ENCODE data around the gene MPPE1.
"Not testable (repeated sequence)": the region's sequence is repeated elsewhere in the genome, so short reads cannot be mapped to it uniquely, and the experiment has no call there.

The MPPE1 gene

GRCh38 chr18:11908182-11909060 is at the start of gene MPPE1:
Gene MPPE1, minus strand, starts transcription at chr18:11908317. Its CDS starts 11,053 bp downstream, at chr18:11897264.
- DNase-seq = peak; percentile 79

- no peak for DNase-seq
Measured at GRCh38 chr18:11957636-11958035, 49.5 kb upstream of the MPPE1 start.

GRCh38 chr18:11956371-11957308 is 48.5 kb upstream of the MPPE1 start:
- DNase-seq = no peak

- no peak for DNase-seq
Measured at GRCh38 chr18:11955239-11956029, 47.3 kb upstream of the MPPE1 start.

GRCh38 chr18:11953113-11953512 is 45.0 kb upstream of the MPPE1 start:
- DNase-seq = no peak

- DNase-seq = no peak
Measured at GRCh38 chr18:11951390-11951851, 43.3 kb upstream of the MPPE1 start.

- DNase-seq = no peak
Measured at GRCh38 chr18:11950824-11951223, 42.7 kb upstream of the MPPE1 start.

- DNase-seq = no peak
Measured at GRCh38 chr18:11948852-11949523, 40.9 kb upstream of the MPPE1 start.

- no peak for DNase-seq
Measured at GRCh38 chr18:11947214-11948191, 39.4 kb upstream of the MPPE1 start.

GRCh38 chr18:11946756-11947155 is 38.6 kb upstream of the MPPE1 start:
- DNase-seq = no peak

GRCh38 chr18:11945834-11946659 is 37.9 kb upstream of the MPPE1 start:
- DNase-seq = not testable (repeated sequence)

- no peak for DNase-seq
Measured at GRCh38 chr18:11944786-11945185, 36.7 kb upstream of the MPPE1 start.

GRCh38 chr18:11944252-11944651 is 36.1 kb upstream of the MPPE1 start:
- no peak for DNase-seq

- no peak for DNase-seq
Measured at GRCh38 chr18:11943551-11943950, 35.4 kb upstream of the MPPE1 start.

GRCh38 chr18:11940956-11941355 is 32.8 kb upstream of the MPPE1 start:
- DNase-seq = no peak

GRCh38 chr18:11937874-11938478 is 29.9 kb upstream of the MPPE1 start:
- DNase-seq = peak; percentile 54

GRCh38 chr18:11932393-11932792 is 24.3 kb upstream of the MPPE1 start:
- DNase-seq = no peak

GRCh38 chr18:11927497-11927896 is 19.4 kb upstream of the MPPE1 start:
- no peak for DNase-seq

- DNase-seq = no peak
Measured at GRCh38 chr18:11925800-11926481, 17.8 kb upstream of the MPPE1 start.

Measured in NCI-H1436 (cell line).